Measurements from ENCODE around the gene SLCO4A1. TPM values are rescaled to one million over a fixed set of nuclear protein-coding genes. Genes with fewer than 3 reads are reported as not detected.

Gene SLCO4A1
- total RNA-seq, 2 experiments from 2014 or later, result 57.5 to 61.9 TPM

DNA sequence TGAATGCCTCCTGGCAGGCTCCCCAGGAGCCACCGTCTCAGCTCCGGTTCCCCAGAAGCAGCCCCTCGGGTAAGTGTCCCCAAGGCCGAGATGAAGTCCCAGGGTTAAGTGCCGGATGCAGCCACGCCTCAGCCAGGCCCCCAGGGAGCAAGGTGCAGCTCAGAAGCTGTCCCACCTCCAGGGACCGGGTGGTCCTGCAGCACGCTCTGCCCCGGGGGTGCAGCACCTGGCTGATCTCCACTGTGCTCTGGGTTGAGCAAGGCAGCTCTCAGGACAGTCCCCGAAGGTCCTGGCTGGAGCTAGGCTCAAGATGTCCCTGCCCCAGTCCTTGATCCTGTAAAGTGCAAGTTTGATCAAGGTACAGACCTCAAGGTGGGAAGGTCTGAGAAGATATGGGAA, 51.2 kb downstream of the SLCO4A1 start:
- no peaks in the 10 kb centered on the region for H3K36me3 Mint-ChIP-seq
- no peak overlapping the region for H3K4me3 Mint-ChIP-seq
- no peaks in the 10 kb centered on the region for H3K9me3 Mint-ChIP-seq
- ATAC-seq (ENCODE audit: low read depth) (no peak), DNase-seq (no peak)
- peaks cover 4% of the 10 kb centered on the region for H3K4me1 Mint-ChIP-seq
- H3K27me3 Mint-ChIP-seq, result peaks cover 2% of the 10 kb centered on the region
- POLR2A ChIA-PET, result interaction anchor here (0.5 kb wide), 1 partner anchor 36 kb away, joined by 3 read pairs; no protein-coding TSS in a partner anchor
- H3K27ac Mint-ChIP-seq, result no peak overlapping the region

DNA sequence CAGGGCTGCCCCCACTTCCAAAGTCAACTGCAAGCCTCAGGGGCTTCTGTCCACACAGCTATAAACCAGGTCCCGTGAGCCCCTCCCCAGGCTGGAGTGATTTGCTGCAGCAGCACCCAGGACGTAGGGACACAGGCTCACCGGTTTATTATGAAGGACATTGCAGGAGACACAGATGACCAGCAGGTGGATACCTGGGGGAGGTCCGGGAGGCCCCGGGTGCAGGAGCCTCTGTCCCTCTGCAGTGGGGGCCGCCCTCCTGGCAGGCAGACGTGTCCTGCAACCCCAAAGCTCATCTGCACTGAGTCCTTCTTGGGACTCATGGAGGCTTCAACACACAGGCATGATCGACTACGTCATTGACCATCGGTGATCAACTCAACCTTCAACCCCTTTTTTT, 51.8 kb downstream of the SLCO4A1 start:
- H3K27me3 Mint-ChIP-seq, result peaks cover 2% of the 10 kb centered on the region
- H3K4me3 Mint-ChIP-seq, result no peak overlapping the region

DNA sequence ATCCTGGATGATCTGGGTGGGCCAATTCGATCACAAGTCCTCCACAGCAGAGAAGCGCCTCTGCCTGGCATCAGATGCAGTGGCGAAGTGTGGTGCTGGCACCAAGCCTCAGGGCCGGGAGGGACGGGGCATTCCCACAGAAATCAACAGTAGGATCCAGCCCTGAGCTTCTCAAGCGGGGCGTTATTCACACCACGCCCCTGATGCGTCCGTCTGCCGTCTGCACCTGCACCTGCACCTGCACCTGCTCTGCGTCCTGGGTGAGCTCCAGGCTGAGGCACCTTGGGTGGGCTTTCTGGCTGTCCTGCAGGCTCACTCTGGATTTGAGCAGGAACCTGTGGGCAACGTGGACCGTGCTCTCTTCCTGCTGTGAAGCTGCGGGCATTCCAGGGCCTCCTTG, 52.6 kb downstream of the SLCO4A1 start:
- no peak overlapping the region for H3K4me3 Mint-ChIP-seq
- no peaks in the 10 kb centered on the region for H3K36me3 Mint-ChIP-seq
- no peaks in the 10 kb centered on the region for H3K9me3 Mint-ChIP-seq
- peaks cover 4% of the 10 kb centered on the region for H3K4me1 Mint-ChIP-seq
- no peak for ATAC-seq (ENCODE audit: low read depth)
- POLR2A ChIA-PET, result no interaction called here
- H3K27me3 Mint-ChIP-seq, result peaks cover 2% of the 10 kb centered on the region
- DNase-seq, result no peak
- no peak overlapping the region for H3K27ac Mint-ChIP-seq

More for the DNA sequence above, 51.8 kb downstream of the SLCO4A1 start:
- DNase-seq (no peak), ATAC-seq (ENCODE audit: low read depth) (no peak)
- H3K4me1 Mint-ChIP-seq, result peaks cover 4% of the 10 kb centered on the region
- POLR2A ChIA-PET, result interaction anchor here (0.5 kb wide), 1 partner anchor 36 kb away, joined by 3 read pairs; no protein-coding TSS in a partner anchor
- H3K36me3 Mint-ChIP-seq, result no peaks in the 10 kb centered on the region
- H3K27ac Mint-ChIP-seq, result no peak overlapping the region
- no peaks in the 10 kb centered on the region for H3K9me3 Mint-ChIP-seq

DNA sequence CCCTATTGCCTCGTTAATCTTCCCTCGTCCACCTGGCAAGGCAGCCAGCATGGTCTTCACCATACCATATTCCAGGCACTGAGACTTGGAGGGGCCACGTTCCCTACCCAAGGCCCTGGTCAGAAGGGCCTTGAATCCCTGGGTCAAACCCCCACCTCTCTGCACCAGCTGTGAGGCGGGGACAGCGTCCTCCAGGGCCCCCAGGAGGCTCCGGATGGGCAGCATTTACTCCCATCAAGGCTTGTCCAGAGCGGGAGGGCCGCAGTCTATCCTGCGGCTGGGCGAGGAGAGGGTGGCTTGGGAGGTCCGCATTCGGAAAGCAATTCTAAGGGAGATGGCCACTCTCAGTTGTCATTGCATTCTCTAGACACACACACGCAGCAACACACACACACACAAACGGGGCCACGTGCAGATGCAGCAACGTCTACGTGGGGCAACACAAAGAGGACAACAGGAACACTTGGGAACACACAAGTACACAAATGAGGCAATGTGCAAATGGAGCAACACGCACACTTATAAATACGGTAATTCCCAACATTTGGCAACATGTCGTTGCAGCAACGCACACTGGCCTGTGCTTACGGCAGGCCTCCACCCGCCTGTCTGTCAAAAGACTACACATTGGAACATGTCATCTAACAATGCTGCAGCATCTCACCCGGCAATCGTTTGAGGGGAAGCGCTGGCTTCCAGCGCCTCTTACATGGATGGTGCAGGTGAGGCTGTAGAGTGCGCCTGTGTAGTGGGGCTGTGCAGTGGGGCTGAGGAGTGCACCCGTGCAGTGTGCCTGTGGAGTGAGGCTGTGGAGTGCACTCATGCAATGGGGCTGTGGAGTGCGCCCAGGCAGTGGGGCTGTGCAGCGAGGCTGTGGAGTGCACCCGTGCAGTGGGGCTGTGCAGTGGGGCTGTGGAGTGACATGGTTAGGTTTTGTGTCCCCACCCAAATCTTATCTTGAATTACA, 53.4 kb downstream of the SLCO4A1 start:
- Mint-ChIP-seq H3K9me3 (no peaks in the 10 kb centered on the region), H3K4me3 (no peak overlapping the region), H3K4me1 (peaks cover 4% of the 10 kb centered on the region), H3K27ac (no peak overlapping the region), H3K36me3 (no peaks in the 10 kb centered on the region), H3K27me3 (peaks cover 2% of the 10 kb centered on the region)
- POLR2A ChIA-PET, result no interaction called here
- ATAC-seq (ENCODE audit: low read depth) (peak; percentile 31), DNase-seq (no peak)

DNA sequence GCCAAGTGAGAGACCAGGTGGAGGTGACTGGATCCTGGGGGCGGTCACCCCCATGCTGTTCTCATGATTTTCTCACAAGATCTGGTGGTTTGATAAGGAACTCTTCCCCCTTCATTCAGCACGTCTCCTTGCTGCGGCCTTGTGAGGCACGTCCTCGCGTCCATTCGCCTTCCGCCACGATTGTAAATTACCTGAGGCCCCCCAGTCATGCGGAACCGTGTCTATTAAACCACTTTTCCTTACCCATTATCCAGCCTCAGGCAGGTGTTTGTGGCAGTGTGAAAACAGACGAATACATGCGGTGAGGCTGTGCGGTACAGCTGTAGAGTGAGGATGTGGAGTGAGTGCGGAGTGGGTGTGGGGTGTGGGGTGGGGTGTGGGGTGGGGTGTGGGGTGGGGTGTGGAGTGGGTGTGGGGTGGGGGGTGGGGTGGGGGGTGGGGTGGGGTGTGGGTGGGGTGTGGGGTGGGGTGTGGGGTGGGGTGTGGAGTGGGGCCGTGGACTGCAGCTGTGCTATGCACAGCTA, 54.2 kb downstream of the SLCO4A1 start:
- Mint-ChIP-seq H3K4me1 (peaks cover 4% of the 10 kb centered on the region), H3K27ac (no peak overlapping the region), H3K36me3 (no peaks in the 10 kb centered on the region), H3K27me3 (peaks cover 2% of the 10 kb centered on the region), H3K4me3 (no peak overlapping the region), H3K9me3 (no peaks in the 10 kb centered on the region)
- ATAC-seq (ENCODE audit: low read depth), result peak; percentile 15
- POLR2A ChIA-PET, result no interaction called here
- no peak for DNase-seq

DNA sequence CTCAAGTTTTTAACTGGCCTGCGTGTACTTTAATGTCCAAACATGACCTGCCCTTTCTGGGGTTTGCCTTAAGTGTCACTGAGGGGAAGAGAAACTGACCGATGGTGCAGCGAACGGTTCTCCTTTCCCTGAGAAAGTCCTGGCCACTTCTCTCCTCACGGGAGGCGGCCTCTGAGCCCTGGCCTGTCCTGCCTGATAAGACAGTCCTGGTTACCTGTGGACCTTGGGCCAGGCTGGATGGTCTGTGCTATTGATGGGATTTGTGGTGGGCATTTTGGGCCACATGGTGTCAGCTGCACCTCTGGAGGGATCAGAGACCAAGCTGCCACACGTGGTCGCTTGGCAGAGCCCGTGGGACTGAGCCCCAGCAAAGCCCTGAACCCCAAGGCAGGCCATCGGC, 54.7 kb downstream of the SLCO4A1 start:
- Mint-ChIP-seq H3K36me3 (no peaks in the 10 kb centered on the region), H3K9me3 (no peaks in the 10 kb centered on the region), H3K27ac (no peak overlapping the region), H3K27me3 (peaks cover 2% of the 10 kb centered on the region), H3K4me1 (peaks cover 6% of the 10 kb centered on the region), H3K4me3 (no peak overlapping the region)
- DNase-seq, result no peak
- no peak for ATAC-seq (ENCODE audit: low read depth)
- POLR2A ChIA-PET, result no interaction called here

DNA sequence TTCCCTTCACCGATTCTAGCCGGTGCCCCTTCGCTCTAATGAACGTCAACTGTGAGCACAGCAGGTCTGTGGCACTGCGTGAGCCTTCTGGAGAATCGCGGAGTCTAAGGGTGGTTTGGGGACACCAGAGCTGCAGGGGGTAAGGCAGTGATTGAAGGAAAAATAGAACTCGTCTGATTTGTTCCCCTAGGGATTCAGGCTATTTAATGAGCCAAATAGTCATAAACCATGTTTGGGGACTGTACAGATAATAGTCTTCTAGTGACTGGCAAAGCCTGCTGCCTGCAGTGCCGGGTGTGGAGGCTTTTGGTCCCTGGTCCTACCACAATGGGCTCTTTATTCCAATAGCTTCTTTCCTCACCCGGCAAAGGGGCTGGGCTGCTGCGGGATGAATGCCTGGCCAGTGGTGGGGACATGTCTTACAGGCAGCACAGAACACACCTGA, 55.2 kb downstream of the SLCO4A1 start:
- Mint-ChIP-seq H3K36me3 (no peaks in the 10 kb centered on the region), H3K4me1 (peaks cover 6% of the 10 kb centered on the region), H3K27ac (no peak overlapping the region), H3K27me3 (peaks cover 2% of the 10 kb centered on the region), H3K9me3 (no peaks in the 10 kb centered on the region), H3K4me3 (no peak overlapping the region)
- ATAC-seq (ENCODE audit: low read depth), result no peak
- no peak for DNase-seq
- POLR2A ChIA-PET, result interaction anchor here (0.6 to 1.1 kb wide), 2 partner anchors 46 to 53 kb away, joined by 3 read pairs; no protein-coding TSS in a partner anchor

DNA sequence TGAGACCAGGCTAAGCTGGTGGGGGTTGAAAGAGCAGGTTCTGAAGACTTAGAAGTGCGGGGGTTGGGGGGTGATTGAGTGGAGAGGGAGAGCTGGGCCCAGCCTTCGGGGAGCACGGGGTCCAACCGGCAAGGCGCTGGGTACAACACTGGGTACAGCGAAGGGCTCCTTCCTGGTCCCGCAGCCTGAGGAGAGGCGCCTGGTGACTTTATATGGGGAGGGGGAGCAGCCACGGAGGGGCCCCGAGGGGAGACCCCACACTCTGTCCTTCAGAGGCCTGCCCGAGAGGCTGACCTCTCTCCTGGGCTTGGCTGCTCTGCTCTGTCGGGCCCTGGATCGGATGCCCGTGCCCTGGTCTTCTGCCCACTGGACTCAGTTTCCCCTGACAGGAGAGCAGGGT, 55.9 kb downstream of the SLCO4A1 start:
- POLR2A ChIA-PET, result interaction anchor here (1.0 to 1.1 kb wide), 2 partner anchors 9 to 46 kb away, joined by 3 to 4 read pairs; no protein-coding TSS in a partner anchor
- H3K27ac Mint-ChIP-seq, result no peak overlapping the region
- DNase-seq, result no peak
- peaks cover 2% of the 10 kb centered on the region for H3K27me3 Mint-ChIP-seq
- no peaks in the 10 kb centered on the region for H3K9me3 Mint-ChIP-seq
- peaks cover 6% of the 10 kb centered on the region for H3K4me1 Mint-ChIP-seq
- H3K36me3 Mint-ChIP-seq, result no peaks in the 10 kb centered on the region
- H3K4me3 Mint-ChIP-seq, result no peak overlapping the region
- ATAC-seq (ENCODE audit: low read depth), result no peak

DNA sequence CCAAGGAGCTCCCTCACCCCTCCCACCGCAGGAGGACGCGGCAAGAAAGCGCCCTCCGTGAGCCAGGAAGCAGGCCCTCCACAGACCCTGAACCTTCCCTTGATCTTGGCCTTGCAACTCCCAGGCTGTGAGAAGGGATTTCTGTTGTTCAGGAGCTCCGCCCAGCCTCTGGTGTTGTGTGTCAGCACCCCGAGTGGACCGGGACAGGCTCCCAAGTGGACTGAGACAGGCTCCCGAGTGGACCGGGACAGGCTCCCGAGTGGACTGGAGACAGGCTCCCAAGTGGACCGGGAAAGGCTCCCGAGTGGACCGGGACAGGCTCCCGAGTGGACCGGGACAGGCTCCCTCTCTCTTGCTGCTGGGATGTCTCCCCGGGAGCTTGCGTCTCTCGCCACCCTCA, 57.0 kb downstream of the SLCO4A1 start:
- peaks cover 5% of the 10 kb centered on the region for H3K27me3 Mint-ChIP-seq
- no peak for ATAC-seq (ENCODE audit: low read depth)
- DNase-seq, result no peak
- no peaks in the 10 kb centered on the region for H3K36me3 Mint-ChIP-seq
- H3K9me3 Mint-ChIP-seq, result no peaks in the 10 kb centered on the region
- H3K4me3 Mint-ChIP-seq, result no peak overlapping the region
- no peak overlapping the region for H3K27ac Mint-ChIP-seq
- POLR2A ChIA-PET, result interaction anchor here (0.9 to 1.0 kb wide), 2 partner anchors 8 to 30 kb away, joined by 3 to 4 read pairs; no protein-coding TSS in a partner anchor
- peaks cover 9% of the 10 kb centered on the region for H3K4me1 Mint-ChIP-seq

DNA sequence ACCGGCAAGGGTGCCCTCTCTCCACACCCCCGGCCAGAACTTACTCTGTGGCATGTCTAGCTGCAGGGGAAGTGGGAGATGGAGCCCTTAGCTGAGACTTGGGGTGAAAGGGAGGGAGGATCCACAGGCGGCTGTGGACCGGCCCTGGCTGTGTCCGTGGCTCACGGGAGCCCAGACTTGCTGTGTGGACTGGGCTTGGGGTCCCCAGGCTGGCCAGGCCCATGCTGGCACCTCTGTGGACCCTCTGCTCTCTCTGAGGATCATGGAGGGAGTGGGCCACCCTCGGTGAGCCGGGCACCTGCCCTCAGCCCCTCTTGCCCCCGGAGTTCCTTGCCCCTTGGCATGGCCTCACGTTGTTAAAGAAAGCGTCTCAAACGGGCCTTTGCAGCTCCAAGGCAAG, 57.4 kb downstream of the SLCO4A1 start:
- Mint-ChIP-seq H3K4me3 (no peak overlapping the region), H3K27ac (no peak overlapping the region), H3K36me3 (no peaks in the 10 kb centered on the region), H3K9me3 (no peaks in the 10 kb centered on the region), H3K4me1 (peaks cover 10% of the 10 kb centered on the region), H3K27me3 (peaks cover 5% of the 10 kb centered on the region)
- ATAC-seq (ENCODE audit: low read depth) (no peak), DNase-seq (no peak)
- POLR2A ChIA-PET, result interaction anchor here (0.9 kb wide), 1 partner anchor 29 kb away, joined by 3 read pairs; no protein-coding TSS in a partner anchor

DNA sequence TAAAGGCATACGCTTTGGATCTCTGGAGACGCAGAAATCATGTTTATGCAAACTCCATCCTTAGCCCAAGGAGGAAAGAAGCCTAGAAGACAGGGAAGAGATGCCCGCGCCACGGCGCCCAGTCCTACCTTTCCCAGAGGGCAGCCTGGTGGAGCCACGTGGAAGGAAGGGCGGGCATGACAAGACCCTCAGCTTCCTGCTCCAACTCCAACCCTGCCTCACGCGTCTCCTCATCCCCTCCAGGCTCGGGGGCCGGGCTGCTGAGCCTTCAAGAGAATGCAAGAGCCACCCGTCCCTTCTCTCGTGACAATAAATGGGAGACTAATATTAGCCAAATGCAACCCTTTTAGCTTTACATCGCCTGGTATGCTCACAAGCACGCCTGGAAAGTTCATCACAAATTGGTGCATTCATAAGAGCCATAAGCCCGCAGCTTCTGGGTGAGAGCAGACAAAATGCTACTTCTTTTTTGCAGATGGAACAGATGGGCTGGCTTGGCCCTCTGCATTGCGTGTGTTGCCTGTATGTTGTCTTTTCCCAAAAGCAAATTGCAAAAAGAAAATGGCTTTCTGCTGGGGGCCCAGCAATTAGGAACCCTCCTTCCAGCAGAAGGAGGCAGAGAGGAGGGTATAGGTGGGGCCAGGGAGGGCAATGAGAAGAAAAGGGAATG, 58.1 kb downstream of the SLCO4A1 start:
- Mint-ChIP-seq H3K27me3 (peaks cover 5% of the 10 kb centered on the region), H3K4me3 (no peak overlapping the region), H3K27ac (no peak overlapping the region), H3K36me3 (no peaks in the 10 kb centered on the region), H3K9me3 (no peaks in the 10 kb centered on the region), H3K4me1 (peaks cover 12% of the 10 kb centered on the region)
- ATAC-seq (ENCODE audit: low read depth) (no peak), DNase-seq (no peak)
- POLR2A ChIA-PET, result interaction anchor here (0.9 kb wide), 1 partner anchor 29 kb away, joined by 3 read pairs; no protein-coding TSS in a partner anchor

DNA sequence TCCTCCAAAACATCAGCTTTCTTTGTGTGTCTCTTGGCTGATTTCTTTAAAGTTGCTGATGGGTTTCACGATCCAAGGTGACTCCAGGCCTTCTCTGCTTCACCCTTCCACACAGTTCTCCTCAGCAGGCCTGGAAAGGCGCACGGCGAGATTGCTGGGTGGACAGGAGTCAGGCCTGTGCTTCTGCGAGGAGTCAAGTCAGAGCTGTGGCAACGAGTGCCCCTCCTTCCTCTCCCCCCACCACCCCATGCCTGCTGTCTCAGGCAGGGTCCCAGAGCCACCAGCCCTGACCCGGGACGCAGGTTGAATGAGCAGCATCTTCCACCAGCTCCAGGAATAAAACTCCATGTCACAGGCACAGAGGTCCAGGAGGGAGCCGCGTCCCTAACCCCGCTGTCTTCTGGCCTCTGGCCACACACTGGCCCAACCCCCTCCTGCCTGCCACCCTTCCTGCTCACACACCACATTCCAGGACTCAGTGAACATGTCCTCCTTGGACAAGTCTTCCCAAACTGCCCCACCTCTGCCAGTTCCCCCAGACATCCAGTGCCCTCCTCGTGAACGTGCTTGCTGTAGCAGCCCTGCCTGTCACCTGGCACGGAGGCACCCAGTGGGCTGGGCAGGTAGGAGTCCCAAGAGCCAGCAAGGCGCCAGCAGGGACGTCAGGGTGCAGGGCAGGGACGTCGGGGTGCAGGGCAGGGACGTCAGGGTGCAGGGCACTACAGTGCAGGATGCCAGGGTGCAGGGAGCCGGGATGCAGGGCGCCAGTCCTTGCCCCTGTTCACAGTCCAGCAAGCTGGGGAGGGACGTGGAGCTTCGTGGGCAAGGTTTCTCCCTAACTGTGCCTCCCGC, 59.1 kb downstream of the SLCO4A1 start:
- DNase-seq, result no peak
- POLR2A ChIA-PET, result no interaction called here
- peaks cover 5% of the 10 kb centered on the region for H3K27me3 Mint-ChIP-seq
- ATAC-seq (ENCODE audit: low read depth), result no peak
- no peaks in the 10 kb centered on the region for H3K9me3 Mint-ChIP-seq
- no peak overlapping the region for H3K4me3 Mint-ChIP-seq
- no peak overlapping the region for H3K27ac Mint-ChIP-seq
- no peaks in the 10 kb centered on the region for H3K36me3 Mint-ChIP-seq
- peaks cover 10% of the 10 kb centered on the region for H3K4me1 Mint-ChIP-seq

DNA sequence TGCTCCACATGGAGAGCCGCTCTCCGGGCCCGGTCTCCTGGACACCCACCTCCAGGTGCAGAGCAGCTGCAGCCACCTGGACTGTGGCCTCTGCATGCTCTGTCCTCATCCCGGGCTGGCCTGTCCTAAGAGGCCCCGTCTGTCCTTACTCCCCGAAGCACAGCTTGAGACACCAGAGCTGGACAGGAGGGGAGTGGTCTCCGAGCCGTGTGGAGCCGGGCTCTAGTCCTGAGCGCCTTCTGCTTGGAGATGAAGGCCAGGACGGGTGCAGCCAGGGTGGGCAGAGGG, 59.7 kb downstream of the SLCO4A1 start:
- Mint-ChIP-seq H3K27ac (no peak overlapping the region), H3K36me3 (no peaks in the 10 kb centered on the region)
- POLR2A ChIA-PET, result no interaction called here

More for the DNA sequence above, 59.7 kb downstream of the SLCO4A1 start:
- no peaks in the 10 kb centered on the region for H3K9me3 Mint-ChIP-seq
- H3K4me1 Mint-ChIP-seq, result peaks cover 8% of the 10 kb centered on the region
- no peak for DNase-seq
- peaks cover 11% of the 10 kb centered on the region for H3K27me3 Mint-ChIP-seq
- H3K4me3 Mint-ChIP-seq, result no peak overlapping the region
- no peak for ATAC-seq (ENCODE audit: low read depth)
